Suprapubic skin (tissue), 4 donors: ENCODE results near the gene KCNC4. TPM values are rescaled to one million over a fixed set of nuclear protein-coding genes. Genes with fewer than 3 reads are reported as not detected.

Source experiments
- DNase-seq, 2 donors: peaks; one replicate each; pipeline ENCODE4 v3.0.0-alpha.2; 2019; ENCODE audit warnings: low spot score in 2 of 2
- H3K27ac ChIP-seq: fragments of 200-600 bp; sonication (generic); one replicate; pipeline ENCODE4 v1.5.1; 2019
- H3K27me3 ChIP-seq: fragments of 200-600 bp; sonication (generic); one replicate; pipeline ENCODE4 v1.5.1; 2019
- H3K36me3 ChIP-seq: fragments of 200-600 bp; sonication (generic); one replicate; pipeline ENCODE4 v1.5.1; 2019
- H3K4me1 ChIP-seq: fragments of 200-600 bp; sonication (generic); one replicate; pipeline ENCODE4 v1.5.1; 2019
- H3K4me3 ChIP-seq: fragments of 200-600 bp; sonication (generic); one replicate; pipeline ENCODE4 v1.5.1; 2019; ENCODE audit warnings: mild to moderate bottlenecking
- H3K9me3 ChIP-seq: fragments of 200-600 bp; sonication (generic); one replicate; pipeline ENCODE4 v1.5.1; 2019
- EP300 ChIP-seq: sonication (generic); formaldehyde crosslinking; IDR thresholded peaks from one replicate; pipeline ENCODE4 v1.6.1; 2017; ENCODE audit warnings: antibody characterized with exemption
- POLR2A ChIP-seq, 2 donors: fragments of 450-650 bp; IDR thresholded peaks; one replicate each; pipeline ENCODE4 v1.6.1; 2017; ENCODE audit warnings: antibody characterized with exemption in 2 of 2, mild to moderate bottlenecking in 2 of 2, moderate library complexity in 2 of 2
- POLR2AphosphoS5 ChIP-seq, 3 donors: sonication (generic); formaldehyde crosslinking; IDR thresholded peaks; one replicate each; pipeline ENCODE4 v1.6.1; 2017; ENCODE audit warnings: antibody characterized with exemption in 3 of 3
- WGBS: methylation state at CpG from one replicate; pipeline ENCODE4 v1.1.5; 2018; 5-methylcytosine and 5-hydroxymethylcytosine counted together
- total RNA-seq, 4 donors: library from RNA; depleted of rRNA; stranded (reverse); fragments of >200 nt; gene quantifications; one replicate each; pipeline ENCODE4 v1.1.0, GENCODE V29; 2016
- TF ChIP-seq, protein P1 (sequence below), 2 donors: fragments of 200-600 bp in 1 of 2; fragments of 450-650 bp in 1 of 2; sonication (generic) in 1 of 2; IDR thresholded peaks; one replicate each; pipeline ENCODE4 v1.5.1; 2016 to 2019; ENCODE audit warnings: antibody characterized with exemption in 2 of 2, mild to moderate bottlenecking in 1 of 2, moderate library complexity in 1 of 2

The KCNC4 gene
- total RNA-seq, 4 donors from 2014 or later: 4.5 to 15.8 (median 7.4) TPM

DNA sequence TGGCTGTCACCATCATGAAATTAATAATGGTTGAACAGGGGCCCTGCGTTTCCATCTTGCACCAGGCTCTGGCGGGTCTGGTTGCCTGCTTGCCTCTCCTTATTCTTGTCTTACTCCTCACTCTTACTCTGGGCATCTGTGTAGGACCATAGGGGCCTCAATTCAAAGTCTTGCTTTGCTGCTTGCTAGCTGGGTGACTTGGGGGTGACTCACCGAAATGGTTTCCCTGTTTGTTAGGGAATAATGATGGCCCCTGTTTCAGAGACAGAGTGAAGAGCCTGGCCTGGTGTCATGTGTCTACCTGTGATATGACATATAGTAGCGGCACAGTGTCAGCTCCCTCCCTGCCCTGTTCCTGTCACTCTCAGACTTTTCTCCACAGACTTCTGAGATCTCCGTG is 24.6 kb downstream of the KCNC4 start:
- H3K9me3 ChIP-seq: no peaks in the 10 kb centered on the region
- TF ChIP-seq, protein P1, sequence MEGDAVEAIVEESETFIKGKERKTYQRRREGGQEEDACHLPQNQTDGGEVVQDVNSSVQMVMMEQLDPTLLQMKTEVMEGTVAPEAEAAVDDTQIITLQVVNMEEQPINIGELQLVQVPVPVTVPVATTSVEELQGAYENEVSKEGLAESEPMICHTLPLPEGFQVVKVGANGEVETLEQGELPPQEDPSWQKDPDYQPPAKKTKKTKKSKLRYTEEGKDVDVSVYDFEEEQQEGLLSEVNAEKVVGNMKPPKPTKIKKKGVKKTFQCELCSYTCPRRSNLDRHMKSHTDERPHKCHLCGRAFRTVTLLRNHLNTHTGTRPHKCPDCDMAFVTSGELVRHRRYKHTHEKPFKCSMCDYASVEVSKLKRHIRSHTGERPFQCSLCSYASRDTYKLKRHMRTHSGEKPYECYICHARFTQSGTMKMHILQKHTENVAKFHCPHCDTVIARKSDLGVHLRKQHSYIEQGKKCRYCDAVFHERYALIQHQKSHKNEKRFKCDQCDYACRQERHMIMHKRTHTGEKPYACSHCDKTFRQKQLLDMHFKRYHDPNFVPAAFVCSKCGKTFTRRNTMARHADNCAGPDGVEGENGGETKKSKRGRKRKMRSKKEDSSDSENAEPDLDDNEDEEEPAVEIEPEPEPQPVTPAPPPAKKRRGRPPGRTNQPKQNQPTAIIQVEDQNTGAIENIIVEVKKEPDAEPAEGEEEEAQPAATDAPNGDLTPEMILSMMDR (IDR thresholded peaks at IDR 0.05): no peak
- TF ChIP-seq EP300: no peak
- TF ChIP-seq POLR2AphosphoS5 (IDR thresholded peaks at IDR 0.05): no peak
- no peak for TF ChIP-seq POLR2A (IDR thresholded peaks at IDR 0.05)
- no peak overlapping the region for H3K27ac ChIP-seq
- peaks cover 16% of the 10 kb centered on the region for H3K36me3 ChIP-seq
- DNase-seq: no peak
- 91% methylated on average over 5 of the region's 5 CpGs for WGBS
- no peaks in the 10 kb centered on the region for H3K27me3 ChIP-seq
- H3K4me1 ChIP-seq: peaks cover 13% of the 10 kb centered on the region
- H3K4me3 ChIP-seq: no peak overlapping the region

DNA sequence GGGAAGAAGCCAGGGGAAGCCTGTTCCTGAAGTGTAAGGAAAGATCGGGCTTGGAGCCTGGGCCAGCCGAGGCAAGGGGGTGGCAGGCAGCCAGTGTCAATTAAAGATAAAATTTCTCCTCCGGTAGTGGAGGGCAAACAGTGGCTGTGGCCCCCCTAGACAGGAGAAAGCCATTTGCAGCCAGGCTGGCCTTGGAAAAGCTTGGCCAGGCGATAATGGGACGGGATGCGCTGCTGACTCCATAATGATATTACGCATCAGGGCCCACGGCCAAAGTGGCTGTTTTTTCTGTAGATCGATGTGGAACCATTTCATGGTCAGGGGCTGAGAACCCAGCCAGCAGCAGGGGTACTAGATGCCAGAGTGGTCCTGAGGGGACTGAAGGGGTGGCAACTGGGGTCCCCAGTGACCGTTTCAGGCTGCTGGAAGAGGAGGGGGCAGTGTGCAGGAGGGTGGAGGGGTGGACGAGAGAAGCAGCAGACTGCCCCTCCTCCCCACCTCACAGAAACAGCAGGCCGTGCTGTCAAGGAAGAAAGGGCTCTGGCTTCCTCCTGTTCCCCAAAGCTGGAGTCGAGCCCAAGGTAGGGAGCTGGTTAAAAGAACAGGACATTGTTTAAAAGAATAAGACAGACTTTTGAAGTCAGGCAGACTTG is 25.2 kb downstream of the KCNC4 start:
- H3K4me1 ChIP-seq: peaks cover 7% of the 10 kb centered on the region
- WGBS: 82% methylated on average over 13 of the region's 13 CpGs
- H3K9me3 ChIP-seq: no peaks in the 10 kb centered on the region
- peaks cover 16% of the 10 kb centered on the region for H3K36me3 ChIP-seq
- peak overlapping the region; percentile 36 for H3K27ac ChIP-seq
- no peak overlapping the region for H3K4me3 ChIP-seq
- no peak for TF ChIP-seq POLR2AphosphoS5 (IDR thresholded peaks at IDR 0.05)
- TF ChIP-seq, protein P1 (IDR thresholded peaks at IDR 0.05): no peak
- TF ChIP-seq POLR2A (IDR thresholded peaks at IDR 0.05): no peak
- no peak for TF ChIP-seq EP300
- DNase-seq: no peak
- H3K27me3 ChIP-seq: no peaks in the 10 kb centered on the region

DNA sequence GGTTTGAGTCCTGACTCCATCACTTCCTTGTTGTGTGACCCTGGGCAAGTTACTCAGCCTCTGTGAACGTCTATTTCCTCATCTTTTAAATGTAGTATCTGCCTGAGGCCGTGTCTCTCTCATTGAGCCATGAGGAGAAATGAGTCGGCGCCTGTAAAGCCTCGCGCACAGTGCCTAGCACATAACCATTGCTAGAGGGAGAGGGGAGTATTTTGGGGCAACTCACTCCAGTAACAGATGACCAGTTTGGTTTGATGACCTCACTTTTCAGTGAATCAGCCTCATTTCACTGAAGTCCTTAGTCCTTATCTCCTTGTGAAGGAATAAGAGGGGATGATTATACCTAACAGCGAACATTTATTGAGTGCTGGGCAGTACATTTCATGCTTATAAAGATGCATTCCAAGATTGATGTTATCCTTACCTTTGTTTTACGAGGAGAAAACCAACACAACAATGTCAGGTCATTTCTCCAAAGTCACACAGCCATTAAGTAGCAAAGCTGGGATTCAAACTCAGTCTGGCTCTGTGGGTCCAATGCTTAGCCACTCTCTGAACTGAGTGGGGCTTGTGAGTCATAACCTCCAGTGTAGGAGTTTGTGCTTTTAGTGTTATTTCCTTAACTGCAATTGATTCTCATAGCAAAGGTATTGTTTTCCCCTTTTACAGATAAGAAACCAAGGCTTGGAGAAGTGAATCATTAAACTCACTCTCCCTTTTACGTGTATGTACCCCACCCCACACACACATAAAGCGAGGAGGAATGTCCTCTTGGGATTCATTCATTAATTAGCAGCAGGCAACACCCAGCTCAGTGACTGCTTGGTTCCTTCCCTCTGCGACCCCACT is 25.9 kb downstream of the KCNC4 start:
- WGBS: 68% methylated on average over 11 of the region's 11 CpGs
- Histone ChIP-seq H3K4me1 (peaks cover under 1% of the 10 kb centered on the region), H3K4me3 (no peak overlapping the region), H3K9me3 (no peaks in the 10 kb centered on the region), H3K27me3 (no peaks in the 10 kb centered on the region), H3K36me3 (peaks cover 16% of the 10 kb centered on the region), H3K27ac (no peak overlapping the region)
- TF ChIP-seq, protein P1 (IDR thresholded peaks at IDR 0.05): no peak
- TF ChIP-seq POLR2AphosphoS5 (IDR thresholded peaks at IDR 0.05) (no peak), POLR2A (IDR thresholded peaks at IDR 0.05) (no peak), EP300 (no peak)
- DNase-seq: no peak

DNA sequence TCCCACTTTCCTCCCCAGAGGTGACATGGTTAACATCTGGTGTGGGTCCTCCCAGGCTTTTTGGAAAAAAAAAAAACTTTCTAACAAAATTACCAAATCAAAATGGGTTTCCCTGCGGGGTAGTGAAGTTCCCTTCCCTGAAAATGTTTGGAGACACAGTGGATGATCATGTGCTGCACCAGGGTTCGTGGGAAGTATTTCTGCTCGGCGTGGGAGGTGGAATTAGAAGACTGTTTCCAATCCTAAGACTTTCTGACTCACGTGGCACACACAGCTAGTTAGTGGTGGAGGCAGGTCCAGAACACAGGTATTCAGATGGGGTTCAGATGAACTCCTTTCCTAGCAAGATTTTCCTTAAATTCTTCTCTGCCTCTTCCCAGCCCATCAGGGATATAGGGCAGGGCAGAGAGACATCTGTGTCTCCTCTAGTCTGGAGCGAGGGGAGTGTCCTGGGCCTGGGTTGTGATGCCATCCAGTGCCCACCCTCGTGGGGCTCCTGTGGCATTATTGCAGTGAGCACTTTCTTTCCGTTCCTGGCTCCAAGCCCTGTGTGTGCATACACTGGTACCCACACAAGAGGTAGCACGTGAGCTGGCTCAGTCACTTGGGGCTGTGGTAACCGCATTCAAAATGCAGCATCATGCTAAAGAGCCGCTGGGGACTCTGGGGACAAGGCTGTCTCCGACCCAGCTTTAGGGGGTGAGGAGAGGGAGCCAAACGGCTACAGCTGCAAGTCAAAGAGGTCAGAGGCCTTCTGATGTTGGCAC is 27.5 kb downstream of the KCNC4 start:
- Histone ChIP-seq H3K27ac (no peak overlapping the region), H3K4me3 (no peak overlapping the region), H3K9me3 (no peaks in the 10 kb centered on the region), H3K27me3 (no peaks in the 10 kb centered on the region), H3K36me3 (peaks cover 6% of the 10 kb centered on the region), H3K4me1 (no peaks in the 10 kb centered on the region)
- TF ChIP-seq, protein P1 (IDR thresholded peaks at IDR 0.05): no peak
- TF ChIP-seq EP300: no peak
- WGBS: 78% methylated on average over 13 of the region's 13 CpGs
- no peak for DNase-seq
